Measurements from ENCODE around the gene RANBP2.
"Not testable (repeated sequence)": the region's sequence is repeated elsewhere in the genome, so short reads cannot be mapped to it uniquely, and the experiment has no call there.

RANBP2 gene

GRCh38 chr2:108701806-108702205 is 17.5 kb upstream of the RANBP2 start:
- FAIRE-seq (no peak), DNase-seq (ENCODE audit: insufficient read length, low spot score) (no peak)
- TF ChIP-seq TAF1 (IDR thresholded peaks at IDR 0.05; ENCODE audit: low read depth, low read length) = no peak
- no peak for TF ChIP-seq PAX5 (IDR thresholded peaks at IDR 0.05; ENCODE audit: insufficient read depth, low read length, severe bottlenecking)
- no peak for TF ChIP-seq SPI1 (IDR thresholded peaks at IDR 0.05; ENCODE audit: low read depth, low read length)
- no peak for TF ChIP-seq POLR2A (IDR thresholded peaks at IDR 0.05; ENCODE audit: low read depth, low read length)
- no peak for TF ChIP-seq POLR2AphosphoS5 (IDR thresholded peaks at IDR 0.05; ENCODE audit: low read depth, low read length)
- no peak for TF ChIP-seq POU2F2 (IDR thresholded peaks at IDR 0.05; ENCODE audit: low read depth, low read length)

- TF ChIP-seq PAX5 (IDR thresholded peaks at IDR 0.05; ENCODE audit: insufficient read depth, low read length, severe bottlenecking) = no peak
- no peak for TF ChIP-seq POU2F2 (IDR thresholded peaks at IDR 0.05; ENCODE audit: low read depth, low read length)
- TF ChIP-seq SPI1 (IDR thresholded peaks at IDR 0.05; ENCODE audit: low read depth, low read length) = no peak
- no peak for TF ChIP-seq POLR2AphosphoS5 (IDR thresholded peaks at IDR 0.05; ENCODE audit: low read depth, low read length)
- no peak for TF ChIP-seq TAF1 (IDR thresholded peaks at IDR 0.05; ENCODE audit: low read depth, low read length)
- no peak for TF ChIP-seq POLR2A (IDR thresholded peaks at IDR 0.05; ENCODE audit: low read depth, low read length)
- DNase-seq (ENCODE audit: insufficient read length, low spot score) (no peak), FAIRE-seq (no peak)
Observed at GRCh38 chr2:108704871-108705270, 14.4 kb upstream of the RANBP2 start.

- no peak for FAIRE-seq
- no peak for DNase-seq (ENCODE audit: insufficient read length, low spot score)
- TF ChIP-seq POLR2AphosphoS5 (IDR thresholded peaks at IDR 0.05; ENCODE audit: low read depth, low read length) (no peak), POU2F2 (IDR thresholded peaks at IDR 0.05; ENCODE audit: low read depth, low read length) (no peak), TAF1 (IDR thresholded peaks at IDR 0.05; ENCODE audit: low read depth, low read length) (no peak), SPI1 (IDR thresholded peaks at IDR 0.05; ENCODE audit: low read depth, low read length) (no peak), PAX5 (IDR thresholded peaks at IDR 0.05; ENCODE audit: insufficient read depth, low read length, severe bottlenecking) (no peak), POLR2A (IDR thresholded peaks at IDR 0.05; ENCODE audit: low read depth, low read length) (no peak)
Observed at GRCh38 chr2:108707300-108707699, 12.0 kb upstream of the RANBP2 start.

DNA sequence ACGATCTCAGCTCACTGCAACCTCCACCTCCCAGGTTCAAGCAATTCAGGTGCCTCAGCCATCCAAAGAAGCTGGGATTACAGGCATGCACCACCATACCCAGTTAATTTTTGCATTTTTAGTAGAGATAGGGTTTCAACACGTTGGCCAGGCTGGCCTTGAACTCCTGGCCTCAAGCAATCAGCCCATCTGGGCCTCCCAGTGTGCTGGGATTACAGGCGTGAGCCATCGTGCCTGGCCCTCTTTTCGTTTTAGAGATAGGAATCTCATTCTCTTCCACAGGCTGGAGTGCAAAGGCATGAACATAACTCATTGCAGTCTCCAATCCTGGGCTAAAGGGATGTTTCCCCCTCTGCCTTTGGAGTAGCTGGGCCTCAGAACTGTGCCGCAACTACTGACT is 2.3 kb upstream of the RANBP2 start:
- DNase-seq (ENCODE audit: insufficient read length, low spot score); FAIRE-seq: not testable (repeated sequence)

DNA sequence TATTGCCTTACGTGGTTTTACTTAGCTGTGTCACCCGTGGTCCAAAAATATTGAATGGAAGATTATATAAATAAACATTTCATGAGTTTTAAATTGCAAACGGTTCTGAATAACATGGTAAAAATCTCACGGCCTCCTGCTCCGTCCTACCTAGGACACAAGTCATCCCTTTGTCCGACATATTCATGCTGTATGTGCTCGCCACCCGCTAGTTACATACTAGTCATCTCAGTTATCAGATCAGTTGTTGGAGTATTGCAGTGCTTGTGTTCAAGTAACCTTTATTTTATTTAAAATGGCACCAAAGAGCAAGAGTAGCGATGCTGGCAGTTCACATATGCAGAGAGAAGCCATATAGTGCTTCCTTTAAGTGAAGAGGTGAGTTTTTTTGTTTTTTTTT is 6.8 kb downstream of the RANBP2 start:
- not testable (repeated sequence) for DNase-seq (ENCODE audit: insufficient read length, low spot score); FAIRE-seq

- FAIRE-seq; DNase-seq (ENCODE audit: insufficient read length, low spot score): not testable (repeated sequence)
Observed at GRCh38 chr2:108734656-108735055, 15.4 kb downstream of the RANBP2 start.

DNA sequence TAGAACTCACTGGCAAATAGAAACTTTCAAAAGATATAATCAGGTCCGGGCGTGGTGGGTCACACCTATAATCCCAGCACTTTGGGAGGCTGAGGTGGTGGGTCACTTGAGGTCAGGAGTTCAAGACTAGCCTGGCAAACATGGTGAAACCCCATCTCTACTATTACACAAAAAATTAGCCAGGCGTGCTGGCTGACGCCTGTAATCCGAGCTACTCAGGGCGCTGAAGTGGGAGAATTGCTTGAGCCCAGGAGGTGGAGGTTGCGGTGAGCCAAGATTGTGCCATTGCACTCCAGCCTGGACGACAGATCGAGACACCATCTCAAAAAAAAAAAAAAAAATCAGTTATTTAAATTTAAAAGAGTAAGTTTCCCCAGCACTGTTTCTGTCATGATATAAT is 38.7 kb downstream of the RANBP2 start:
- DNase-seq (ENCODE audit: insufficient read length, low spot score) = not testable (repeated sequence)

GRCh38 chr2:108762618-108763017 is 43.3 kb downstream of the RANBP2 start:
- not testable (repeated sequence) for FAIRE-seq; DNase-seq (ENCODE audit: insufficient read length, low spot score)

More for the DNA sequence above, 38.7 kb downstream of the RANBP2 start:
- FAIRE-seq = not testable (repeated sequence)

DNA sequence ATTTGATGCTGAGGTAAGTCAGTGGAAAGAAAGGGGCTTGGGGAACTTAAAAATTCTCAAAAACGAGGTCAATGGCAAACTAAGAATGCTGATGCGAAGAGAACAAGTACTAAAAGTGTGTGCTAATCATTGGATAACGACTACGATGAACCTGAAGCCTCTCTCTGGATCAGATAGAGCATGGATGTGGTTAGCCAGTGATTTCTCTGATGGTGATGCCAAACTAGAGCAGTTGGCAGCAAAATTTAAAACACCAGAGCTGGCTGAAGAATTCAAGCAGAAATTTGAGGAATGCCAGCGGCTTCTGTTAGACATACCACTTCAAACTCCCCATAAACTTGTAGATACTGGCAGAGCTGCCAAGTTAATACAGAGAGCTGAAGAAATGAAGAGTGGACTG is 47.4 kb downstream of the RANBP2 start:
- not testable (repeated sequence) for DNase-seq (ENCODE audit: insufficient read length, low spot score); FAIRE-seq

DNA sequence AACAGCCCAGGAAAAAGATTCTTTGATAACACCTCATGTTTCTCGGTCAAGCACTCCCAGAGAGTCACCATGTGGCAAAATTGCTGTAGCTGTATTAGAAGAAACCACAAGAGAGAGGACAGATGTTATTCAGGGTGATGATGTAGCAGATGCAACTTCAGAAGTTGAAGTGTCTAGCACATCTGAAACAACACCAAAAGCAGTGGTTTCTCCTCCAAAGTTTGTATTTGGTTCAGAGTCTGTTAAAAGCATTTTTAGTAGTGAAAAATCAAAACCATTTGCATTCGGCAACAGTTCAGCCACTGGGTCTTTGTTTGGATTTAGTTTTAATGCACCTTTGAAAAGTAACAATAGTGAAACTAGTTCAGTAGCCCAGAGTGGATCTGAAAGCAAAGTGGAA is 48.6 kb downstream of the RANBP2 start:
- FAIRE-seq; DNase-seq (ENCODE audit: insufficient read length, low spot score): not testable (repeated sequence)

DNA sequence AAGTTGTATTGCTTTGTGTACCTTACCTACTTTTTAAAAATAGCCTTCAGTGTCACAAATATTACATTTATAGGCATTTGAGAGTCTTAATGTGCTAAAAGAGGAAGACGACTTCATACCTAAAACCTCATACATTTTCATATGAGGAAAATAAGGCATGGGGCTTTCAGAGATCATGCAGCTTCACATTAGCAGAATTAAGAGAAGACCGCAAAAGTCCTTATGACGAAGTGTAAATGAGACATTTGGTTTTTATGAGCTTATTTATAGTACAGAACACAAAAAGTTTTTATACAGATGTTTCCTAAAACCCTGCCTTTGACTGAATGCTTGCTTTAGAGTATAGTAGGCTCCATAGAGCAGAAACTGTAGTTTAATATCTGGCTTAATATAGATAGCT is 57.2 kb downstream of the RANBP2 start:
- DNase-seq (ENCODE audit: insufficient read length, low spot score) (no peak), FAIRE-seq (no peak)
- peak; percentile 65 for TF ChIP-seq SPI1 (IDR thresholded peaks at IDR 0.05; ENCODE audit: low read depth, low read length)
- TF ChIP-seq POLR2A (IDR thresholded peaks at IDR 0.05; ENCODE audit: low read depth, low read length) = no peak
- no peak for TF ChIP-seq TAF1 (IDR thresholded peaks at IDR 0.05; ENCODE audit: low read depth, low read length)
- TF ChIP-seq POU2F2 (IDR thresholded peaks at IDR 0.05; ENCODE audit: low read depth, low read length) = no peak

- DNase-seq (ENCODE audit: insufficient read length, low spot score) (no peak), FAIRE-seq (no peak)
- TF ChIP-seq POLR2AphosphoS5 (IDR thresholded peaks at IDR 0.05; ENCODE audit: low read depth, low read length) = no peak
- no peak for TF ChIP-seq SPI1 (IDR thresholded peaks at IDR 0.05; ENCODE audit: low read depth, low read length)
- TF ChIP-seq POLR2A (IDR thresholded peaks at IDR 0.05; ENCODE audit: low read depth, low read length) = no peak
- no peak for TF ChIP-seq TAF1 (IDR thresholded peaks at IDR 0.05; ENCODE audit: low read depth, low read length)
- TF ChIP-seq POU2F2 (IDR thresholded peaks at IDR 0.05; ENCODE audit: low read depth, low read length) = no peak
- TF ChIP-seq PAX5 (IDR thresholded peaks at IDR 0.05; ENCODE audit: insufficient read depth, low read length, severe bottlenecking) = no peak
Observed at GRCh38 chr2:108778857-108779256, 59.6 kb downstream of the RANBP2 start.

DNA sequence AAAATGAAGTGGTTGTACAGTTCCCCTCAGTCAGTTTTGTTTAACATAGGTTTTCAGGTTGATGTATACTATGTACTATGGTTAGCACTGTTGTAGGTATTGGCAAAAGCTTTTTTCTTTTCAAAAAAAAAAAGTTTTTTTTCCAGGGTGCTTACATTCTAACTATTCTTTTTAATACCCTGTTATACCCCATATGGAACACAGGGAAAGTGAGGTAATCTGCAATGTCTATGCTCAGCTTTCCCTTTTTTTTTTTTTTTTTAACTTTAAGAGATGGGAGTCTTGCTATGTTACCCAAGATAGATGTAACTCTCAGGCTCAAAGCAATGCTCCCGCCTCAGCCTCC is 66.7 kb downstream of the RANBP2 start:
- FAIRE-seq (no peak), DNase-seq (ENCODE audit: insufficient read length, low spot score) (no peak)

More for the DNA sequence above, 66.7 kb downstream of the RANBP2 start:
- TF ChIP-seq POLR2AphosphoS5 (IDR thresholded peaks at IDR 0.05; ENCODE audit: low read depth, low read length) = no peak
- no peak for TF ChIP-seq PAX5 (IDR thresholded peaks at IDR 0.05; ENCODE audit: insufficient read depth, low read length, severe bottlenecking)
- no peak for TF ChIP-seq SPI1 (IDR thresholded peaks at IDR 0.05; ENCODE audit: low read depth, low read length)
- no peak for TF ChIP-seq POU2F2 (IDR thresholded peaks at IDR 0.05; ENCODE audit: low read depth, low read length)
- TF ChIP-seq TAF1 (IDR thresholded peaks at IDR 0.05; ENCODE audit: low read depth, low read length) = no peak
- no peak for TF ChIP-seq POLR2A (IDR thresholded peaks at IDR 0.05; ENCODE audit: low read depth, low read length)
